CD4-positive, alpha-beta T cell treated with Interleukin-15 for 4 hours (primary cell): ENCODE results near the gene FLOT1.
"Not testable (repeated sequence)": the region's sequence is repeated elsewhere in the genome, so short reads cannot be mapped to it uniquely, and the experiment has no call there.

Experiments used
- DNase-seq: peaks from one replicate; pipeline ENCODE4 v3.0.0-alpha.2; 2020; ENCODE audit warnings: low spot score

The FLOT1 gene

GRCh38 chr6:30767158-30767943 is 24.9 kb upstream of the FLOT1 start:
- no peak for DNase-seq

- DNase-seq = no peak
These were observed 24.1 kb upstream of the FLOT1 start for GRCh38 chr6:30766461-30767157.

DNA sequence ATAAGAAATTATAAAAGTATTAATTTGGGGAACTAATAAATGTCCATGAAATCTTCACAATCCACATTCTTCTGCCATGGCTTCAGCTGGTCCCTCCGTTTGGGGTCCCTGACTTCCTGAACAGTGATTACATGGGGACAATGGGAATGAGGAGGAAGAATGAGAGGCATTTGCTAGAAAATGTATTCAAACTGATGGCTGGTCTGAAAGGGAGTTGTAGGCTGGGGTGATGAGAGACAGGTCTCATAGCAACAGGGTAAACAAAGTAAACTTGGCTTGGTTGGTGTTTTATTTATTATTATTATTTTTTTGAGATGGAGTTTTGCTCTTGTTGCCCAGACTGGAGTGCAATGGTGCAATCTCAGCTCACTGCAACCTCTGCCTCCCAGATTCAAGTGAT is 23.0 kb upstream of the FLOT1 start:
- DNase-seq = not testable (repeated sequence)

DNA sequence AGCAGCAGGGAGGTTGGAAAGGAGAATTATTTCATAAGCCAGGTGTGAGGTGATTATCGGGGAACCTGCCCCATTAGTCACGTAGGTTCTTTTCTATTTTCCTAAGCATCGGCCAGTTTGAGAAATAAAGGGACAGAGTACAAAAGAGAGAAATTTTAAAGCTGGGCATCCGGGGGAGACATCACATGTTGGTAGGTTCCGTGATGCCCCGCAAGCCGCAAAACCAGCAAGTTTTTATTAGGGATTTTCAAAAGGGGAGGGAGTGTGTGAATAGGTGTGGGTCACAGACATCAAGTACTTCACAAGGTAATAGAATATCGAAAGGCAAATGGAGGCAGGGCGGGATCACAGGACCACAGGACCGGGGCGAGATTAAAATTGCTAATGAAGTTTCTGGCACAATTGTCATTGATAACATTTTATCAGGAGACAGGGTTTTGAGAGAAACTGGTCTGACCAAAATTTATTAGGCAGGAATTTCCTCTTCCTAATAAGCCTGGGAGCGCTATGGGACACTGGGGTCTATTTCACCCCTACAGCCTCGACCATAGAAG is 22.1 kb upstream of the FLOT1 start:
- DNase-seq = not testable (repeated sequence)

DNA sequence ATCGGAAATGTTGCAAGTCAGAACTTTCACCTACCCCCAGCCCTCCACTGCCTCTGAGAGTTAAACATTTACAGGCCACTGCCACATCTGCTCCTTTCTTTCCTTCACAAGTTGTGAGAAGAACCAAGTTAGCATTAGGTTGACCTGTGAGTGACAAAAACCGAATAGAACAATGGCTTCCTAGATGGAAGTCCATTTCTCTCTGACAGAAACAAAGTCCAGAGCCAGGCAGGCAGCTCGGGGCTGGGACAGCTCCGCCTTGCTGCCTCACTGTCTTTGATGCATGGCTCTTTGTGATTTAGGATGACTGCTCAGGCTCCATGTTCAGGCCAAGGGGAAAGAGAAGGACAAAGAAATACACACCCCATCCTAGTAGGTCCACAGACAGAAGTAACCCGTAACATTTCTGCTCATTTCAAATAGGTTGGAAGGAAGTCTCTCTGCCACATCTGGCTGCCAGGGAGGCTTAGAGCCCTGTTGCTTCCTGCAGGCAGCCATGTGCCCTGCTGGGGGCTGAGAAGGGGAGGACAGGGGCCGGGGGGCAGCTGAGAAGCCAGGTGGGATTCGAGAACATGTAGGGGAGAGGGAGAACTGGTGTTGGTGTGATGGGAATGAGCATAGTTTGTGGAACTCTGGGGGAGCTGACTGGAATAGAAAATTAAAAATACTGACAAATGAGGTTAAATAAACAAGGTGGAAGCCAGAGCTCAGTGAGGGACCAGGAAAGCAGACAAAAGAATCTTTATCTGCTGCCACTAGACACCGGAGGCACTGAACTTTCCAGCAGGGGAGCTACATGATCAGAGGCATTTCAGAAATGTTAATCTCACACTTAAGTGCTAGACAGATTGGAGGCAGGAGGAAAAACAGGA is 21.4 kb upstream of the FLOT1 start:
- no peak for DNase-seq

GRCh38 chr6:30763155-30763617 is 20.7 kb upstream of the FLOT1 start:
- no peak for DNase-seq

DNA sequence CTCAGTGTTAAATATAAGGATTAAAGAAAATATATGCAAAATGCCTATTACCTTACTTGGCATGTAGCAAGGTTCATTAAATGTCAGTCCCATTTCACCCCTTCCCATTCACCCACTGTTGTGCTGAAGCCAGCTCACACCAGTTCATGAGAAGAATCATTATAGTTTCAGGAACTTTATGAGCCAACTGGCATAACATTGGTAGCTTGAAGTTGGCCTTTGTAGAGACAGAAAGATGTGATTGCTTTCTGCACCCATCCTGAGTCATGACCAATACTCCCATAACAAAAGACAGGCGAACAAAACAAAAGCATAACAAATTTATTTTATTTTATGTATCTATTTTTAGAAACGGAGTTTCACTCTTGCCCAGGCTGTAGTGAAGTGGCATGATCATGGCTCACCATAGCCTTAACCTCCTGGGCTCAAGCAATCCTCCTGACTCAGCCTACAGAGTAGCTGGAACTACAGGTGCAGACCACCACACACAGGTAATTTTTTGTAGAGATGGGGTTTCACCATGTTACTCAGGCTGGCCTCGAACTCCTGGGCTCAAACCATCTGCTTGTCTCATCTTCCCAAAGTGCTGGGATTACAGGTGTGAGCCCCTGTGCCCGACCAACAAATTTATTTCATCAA is 19.4 kb upstream of the FLOT1 start:
- DNase-seq = no peak

DNA sequence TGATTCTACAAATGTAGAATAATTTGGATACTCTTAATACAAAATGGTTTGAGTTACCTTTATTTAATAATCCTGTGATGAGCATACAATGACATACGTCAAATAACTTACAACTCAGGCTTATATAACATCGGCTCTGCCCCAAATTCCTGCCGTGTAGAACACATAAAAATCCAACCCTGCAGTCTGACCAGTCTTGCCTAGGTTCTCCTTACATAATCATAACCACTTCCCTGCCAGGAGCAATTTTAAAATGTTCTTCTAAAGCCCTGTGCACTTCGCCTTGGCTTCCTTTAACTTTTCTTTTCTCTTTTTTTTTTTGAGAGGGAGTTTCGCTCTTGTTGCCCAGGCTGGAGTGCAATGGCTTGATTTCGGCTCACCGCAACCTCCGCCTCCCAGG is 18.1 kb upstream of the FLOT1 start:
- no peak for DNase-seq

DNA sequence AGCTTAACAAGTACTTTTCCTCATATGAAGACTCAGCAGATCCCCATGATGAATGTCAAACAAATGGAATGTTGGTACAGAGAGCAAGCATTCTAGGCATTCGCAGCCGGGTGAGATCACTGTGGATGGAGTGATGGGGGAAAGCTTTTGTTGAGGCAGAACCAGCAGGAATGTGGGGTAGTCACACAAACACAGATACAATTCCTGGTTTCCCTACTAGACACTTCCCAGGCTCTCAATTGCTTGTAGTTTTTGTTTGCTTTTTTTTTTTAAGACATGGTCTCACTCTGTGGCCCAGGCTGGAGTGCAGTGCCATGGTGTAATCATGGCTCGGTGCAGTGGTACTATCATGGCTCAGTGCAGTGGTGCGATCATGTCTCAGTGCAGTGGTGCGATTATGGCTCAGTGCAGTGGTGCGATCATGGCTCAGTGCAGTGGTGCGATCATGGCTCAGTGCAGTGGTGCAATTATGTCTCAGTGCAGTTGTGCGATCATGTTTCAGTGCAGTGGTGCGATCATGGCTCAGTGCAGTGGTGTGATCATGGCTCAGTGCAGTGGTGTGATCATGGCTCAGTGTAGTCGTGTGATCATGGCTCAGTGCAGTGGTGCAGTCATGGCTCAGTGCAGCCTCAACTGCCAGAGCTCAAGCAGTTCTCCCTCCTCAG is 17.2 kb upstream of the FLOT1 start:
- DNase-seq = no peak

DNA sequence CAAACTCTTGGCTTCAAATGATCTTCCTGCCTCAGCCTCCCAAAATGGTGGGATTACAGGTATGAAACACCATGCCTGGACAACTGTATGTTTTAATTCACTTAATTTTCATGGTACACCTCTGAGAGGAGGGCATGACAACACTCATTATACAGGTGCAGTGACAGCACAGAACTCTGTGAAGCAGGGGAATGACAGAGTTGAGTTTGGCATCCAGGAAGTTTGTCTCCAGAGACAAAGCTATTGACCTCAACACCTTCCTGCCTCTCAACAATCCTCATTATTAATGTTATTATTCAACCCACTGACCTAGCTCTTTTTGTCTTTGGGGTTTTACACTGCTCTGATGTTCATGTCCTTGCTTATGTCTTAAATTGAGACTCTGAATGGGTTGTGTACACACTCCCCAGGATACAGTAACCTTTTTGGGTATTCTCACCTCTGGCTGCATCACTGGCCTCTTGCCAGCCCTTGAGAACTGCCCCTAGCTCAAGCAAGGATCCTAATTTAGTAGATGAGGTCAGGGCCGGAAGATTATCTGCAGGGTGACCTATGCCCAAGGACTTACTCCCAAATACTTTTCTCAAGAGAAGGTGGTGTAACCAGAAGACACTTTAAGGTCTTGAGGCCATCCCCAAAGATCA is 14.9 kb upstream of the FLOT1 start:
- DNase-seq = no peak

DNA sequence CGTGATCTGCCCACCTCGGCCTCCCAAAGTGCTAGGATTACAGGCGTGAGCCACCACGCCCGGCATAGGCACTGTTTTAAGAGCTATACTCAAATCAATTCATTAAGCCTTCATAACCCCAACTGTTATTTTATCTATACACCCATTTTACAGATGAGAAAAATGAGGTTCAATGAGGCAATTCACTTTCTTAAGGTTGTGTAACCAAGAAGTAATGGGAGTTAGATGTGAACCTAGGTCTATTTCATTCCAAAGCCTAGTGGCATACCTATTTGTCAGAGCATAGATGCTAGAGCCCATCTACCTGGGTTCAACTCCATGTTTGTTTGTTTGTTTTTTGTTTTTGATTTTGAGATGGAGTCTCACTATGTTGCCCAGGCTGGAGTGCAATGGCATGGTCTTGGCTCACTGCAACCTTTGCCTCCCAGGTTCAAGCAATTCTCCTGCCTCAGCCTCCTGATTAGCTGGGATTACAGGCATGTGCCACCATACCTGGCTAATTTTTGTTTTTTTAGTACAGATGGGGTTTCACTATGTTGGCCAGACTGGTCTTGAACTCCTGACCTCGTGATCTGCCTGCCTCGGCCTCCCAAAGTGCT is 14.0 kb upstream of the FLOT1 start:
- DNase-seq = not testable (repeated sequence)

- no peak for DNase-seq
These were observed 12.1 kb upstream of the FLOT1 start for GRCh38 chr6:30754631-30755030.

DNA sequence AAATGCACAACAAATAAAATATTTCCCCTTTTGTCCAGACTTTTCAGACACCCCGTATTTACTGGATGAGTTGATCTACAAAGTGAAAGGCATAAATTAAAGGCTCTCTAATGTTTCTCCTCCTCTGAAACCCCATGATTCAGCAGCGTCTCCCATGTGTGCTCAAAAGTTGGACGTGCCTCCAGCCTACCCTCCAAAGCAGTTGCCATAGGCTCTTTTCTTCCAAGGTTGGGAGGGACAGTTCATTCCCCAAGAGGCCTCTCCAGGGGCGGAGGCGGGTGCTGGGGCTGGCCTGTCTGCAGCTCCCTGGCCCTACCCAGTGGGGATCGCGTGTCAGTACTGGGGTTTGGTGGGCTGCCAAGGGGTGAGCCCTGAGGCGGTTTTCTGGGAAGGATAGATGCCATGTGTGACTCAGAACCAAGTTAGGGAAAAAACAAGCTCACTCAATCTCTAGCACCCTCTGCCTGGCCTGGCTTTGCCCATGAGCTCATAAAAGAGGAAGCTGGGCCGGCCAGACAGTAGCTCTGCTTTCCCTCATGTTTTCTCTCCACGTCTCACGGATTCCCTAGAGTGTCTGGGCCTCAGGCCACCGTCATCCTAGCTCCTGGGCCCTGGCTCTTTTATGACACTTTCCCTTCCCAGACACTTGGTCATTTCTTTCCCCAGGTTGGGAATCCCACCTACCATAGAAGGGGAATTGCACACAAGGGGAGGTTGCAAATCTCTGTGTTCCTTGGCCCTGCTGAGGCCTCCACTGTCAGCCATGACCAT is 9.9 kb upstream of the FLOT1 start:
- DNase-seq = no peak

- DNase-seq = no peak
These were observed 7.8 kb upstream of the FLOT1 start for GRCh38 chr6:30750379-30750668.

- no peak for DNase-seq
These were observed 7.3 kb upstream of the FLOT1 start for GRCh38 chr6:30749554-30750378.

GRCh38 chr6:30748851-30749540 is 6.5 kb upstream of the FLOT1 start:
- no peak for DNase-seq

DNA sequence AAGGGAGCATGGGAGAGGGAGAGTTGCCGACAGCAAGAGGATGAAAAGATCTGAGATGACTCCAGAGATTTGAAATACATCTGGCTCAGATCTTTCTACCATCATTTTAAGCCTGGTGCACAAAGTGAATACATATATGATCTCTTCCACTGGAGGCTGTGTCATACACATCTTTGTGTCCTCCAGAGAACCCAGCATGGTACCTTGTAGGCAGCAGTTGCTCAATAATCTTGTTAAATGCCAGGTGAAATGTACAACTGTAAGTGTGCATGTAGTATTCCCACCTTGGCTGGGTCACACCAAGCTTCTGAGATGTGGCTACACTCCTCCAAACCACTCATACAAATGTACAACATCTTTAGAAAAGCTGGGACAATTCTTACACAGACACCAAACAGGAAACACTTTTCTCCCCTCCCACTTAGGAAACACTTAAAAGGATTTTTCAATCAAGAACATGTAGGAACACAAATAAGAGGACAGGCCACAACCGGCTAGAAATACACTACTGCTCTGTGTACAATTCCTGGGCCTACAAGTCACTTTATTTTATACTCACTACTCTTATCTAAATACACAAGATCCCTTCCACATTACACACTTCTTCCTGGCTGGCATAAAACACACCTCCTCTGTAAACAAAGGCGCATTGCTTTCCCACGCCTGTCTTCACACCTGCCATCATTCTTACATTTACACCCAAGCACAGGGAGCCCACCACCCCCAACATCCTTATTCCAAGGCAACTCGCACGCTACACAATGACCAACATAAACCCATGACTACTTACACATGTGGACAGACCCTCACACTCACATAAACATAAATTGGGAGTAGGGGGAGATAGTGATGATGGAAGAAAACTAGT is 5.6 kb upstream of the FLOT1 start:
- DNase-seq = no peak
